ENCODE data around the gene LPIN3.

LPIN3 gene

GRCh38 chr20:41367393-41367695 lies 26.7 kb downstream of the LPIN3 start:
- no peak for DNase-seq

- DNase-seq: no peak
These were observed 27.3 kb downstream of the LPIN3 start for GRCh38 chr20:41367956-41368355.

- no peak for DNase-seq
These were observed 29.1 kb downstream of the LPIN3 start for GRCh38 chr20:41369673-41370072.

GRCh38 chr20:41370176-41370575 lies 29.6 kb downstream of the LPIN3 start:
- no peak for DNase-seq

- DNase-seq: no peak
These were observed 30.8 kb downstream of the LPIN3 start for GRCh38 chr20:41371371-41371770.

GRCh38 chr20:41373251-41373783 lies 32.7 kb downstream of the LPIN3 start:
- no peak for DNase-seq

- DNase-seq: no peak
These were observed 33.6 kb downstream of the LPIN3 start for GRCh38 chr20:41373931-41374920.

GRCh38 chr20:41375846-41376245 lies 35.2 kb downstream of the LPIN3 start:
- no peak for DNase-seq

- DNase-seq: no peak
These were observed 35.7 kb downstream of the LPIN3 start for GRCh38 chr20:41376349-41376748.

GRCh38 chr20:41377275-41377674 lies 36.7 kb downstream of the LPIN3 start:
- no peak for DNase-seq

GRCh38 chr20:41379551-41379950 lies 38.9 kb downstream of the LPIN3 start:
- no peak for DNase-seq

- DNase-seq: no peak
These were observed 40.1 kb downstream of the LPIN3 start for GRCh38 chr20:41380551-41381193.

GRCh38 chr20:41382791-41383305 lies 42.2 kb downstream of the LPIN3 start:
- DNase-seq: no peak

- DNase-seq: no peak
These were observed 46.1 kb downstream of the LPIN3 start for GRCh38 chr20:41386502-41387427.

GRCh38 chr20:41387444-41387851 lies 46.8 kb downstream of the LPIN3 start:
- DNase-seq: no peak

GRCh38 chr20:41390889-41391288 lies 50.3 kb downstream of the LPIN3 start:
- no peak for DNase-seq

GRCh38 chr20:41391587-41392001 lies 51.0 kb downstream of the LPIN3 start:
- DNase-seq: no peak

GRCh38 chr20:41392295-41392694 lies 51.7 kb downstream of the LPIN3 start:
- no peak for DNase-seq

GRCh38 chr20:41392871-41393704 lies 52.5 kb downstream of the LPIN3 start:
- no peak for DNase-seq

- no peak for DNase-seq
These were observed 53.1 kb downstream of the LPIN3 start for GRCh38 chr20:41393705-41394066.

GRCh38 chr20:41394081-41394480 lies 53.5 kb downstream of the LPIN3 start:
- no peak for DNase-seq
